ENCODE data around the gene FYCO1.

Gene FYCO1

GRCh38 chr3:45868213-45868612 lies 127.4 kb downstream of the FYCO1 start:
- DNase-seq (ENCODE audit: extremely low spot score), result no peak
- POLR2A ChIA-PET, result no interaction called here
- CTCF ChIA-PET, result no interaction called here
- no peak for TF ChIP-seq PKNOX1 (IDR thresholded peaks at IDR 0.05)
- no peak for TF ChIP-seq L3MBTL2 (conservative IDR thresholded peaks at IDR 0.05)
- TF ChIP-seq ELF4 (IDR thresholded peaks at IDR 0.05), result no peak
- no peak for TF ChIP-seq FOXA1 (IDR thresholded peaks at IDR 0.05)
